ENCODE results near the gene MORC1.
"Not testable (repeated sequence)": the region's sequence is repeated elsewhere in the genome, so short reads cannot be mapped to it uniquely, and the experiment has no call there.

MORC1 gene

GRCh38 chr3:109109574-109109973 lies 8.4 kb downstream of the MORC1 start:
- no peak for DNase-seq

GRCh38 chr3:109098079-109098644 lies 19.8 kb downstream of the MORC1 start:
- DNase-seq: no peak

GRCh38 chr3:109095166-109095565 lies 22.8 kb downstream of the MORC1 start:
- no peak for DNase-seq

GRCh38 chr3:109093561-109093960 lies 24.4 kb downstream of the MORC1 start:
- no peak for DNase-seq

GRCh38 chr3:109091846-109092245 lies 26.1 kb downstream of the MORC1 start:
- no peak for DNase-seq

- DNase-seq: no peak
These were observed 28.7 kb downstream of the MORC1 start for GRCh38 chr3:109089265-109089664.

GRCh38 chr3:109081746-109082510 lies 36.0 kb downstream of the MORC1 start:
- no peak for DNase-seq

GRCh38 chr3:109080090-109080489 lies 37.8 kb downstream of the MORC1 start:
- DNase-seq: not testable (repeated sequence)

GRCh38 chr3:109073116-109073515 lies 44.8 kb downstream of the MORC1 start:
- no peak for DNase-seq

- DNase-seq: no peak
These were observed 45.7 kb downstream of the MORC1 start for GRCh38 chr3:109072194-109072593.

GRCh38 chr3:109071350-109072142 lies 46.4 kb downstream of the MORC1 start:
- no peak for DNase-seq

- no peak for DNase-seq
These were observed 47.7 kb downstream of the MORC1 start for GRCh38 chr3:109070211-109070610.

- DNase-seq: no peak
These were observed 51.1 kb downstream of the MORC1 start for GRCh38 chr3:109066864-109067263.

GRCh38 chr3:109059264-109059663 lies 58.7 kb downstream of the MORC1 start:
- no peak for DNase-seq

GRCh38 chr3:109057616-109058015 lies 60.3 kb downstream of the MORC1 start:
- DNase-seq: no peak

- no peak for DNase-seq
These were observed 60.9 kb downstream of the MORC1 start for GRCh38 chr3:109057056-109057455.

GRCh38 chr3:109050591-109051167 lies 67.3 kb downstream of the MORC1 start:
- no peak for DNase-seq

- DNase-seq: no peak
These were observed 70.6 kb downstream of the MORC1 start for GRCh38 chr3:109047366-109047765.

- no peak for DNase-seq
These were observed 72.5 kb downstream of the MORC1 start for GRCh38 chr3:109045271-109046040.

- no peak for DNase-seq
These were observed 82.9 kb downstream of the MORC1 start for GRCh38 chr3:109035082-109035481.

GRCh38 chr3:109033000-109033660 lies 84.8 kb downstream of the MORC1 start:
- DNase-seq: no peak

- DNase-seq: no peak
These were observed 89.2 kb downstream of the MORC1 start for GRCh38 chr3:109028753-109029152.

All from GOT3 (cell line).